ENCODE results near the gene DNAH12.

DNA sequence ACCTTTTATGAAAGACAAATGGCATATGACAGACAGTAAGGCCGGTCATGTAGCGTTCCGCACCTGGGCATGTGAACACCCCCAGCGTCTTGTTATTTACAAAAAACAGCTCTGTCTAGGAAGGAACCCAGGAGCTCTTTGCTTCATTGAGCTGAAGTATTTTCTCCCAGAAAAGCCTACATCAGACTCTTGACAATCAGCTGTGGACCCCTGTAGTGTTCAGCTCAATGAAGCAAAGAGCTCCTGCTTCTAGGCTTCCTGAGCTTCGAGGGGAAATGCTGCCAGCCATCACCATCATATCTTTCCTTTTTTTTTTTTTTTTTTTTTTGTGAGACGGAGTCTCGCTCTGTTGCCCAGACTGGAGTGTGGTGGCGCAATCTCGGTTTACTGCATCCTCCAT, 255.7 kb downstream of the DNAH12 start:
- TF ChIP-seq, protein P1, sequence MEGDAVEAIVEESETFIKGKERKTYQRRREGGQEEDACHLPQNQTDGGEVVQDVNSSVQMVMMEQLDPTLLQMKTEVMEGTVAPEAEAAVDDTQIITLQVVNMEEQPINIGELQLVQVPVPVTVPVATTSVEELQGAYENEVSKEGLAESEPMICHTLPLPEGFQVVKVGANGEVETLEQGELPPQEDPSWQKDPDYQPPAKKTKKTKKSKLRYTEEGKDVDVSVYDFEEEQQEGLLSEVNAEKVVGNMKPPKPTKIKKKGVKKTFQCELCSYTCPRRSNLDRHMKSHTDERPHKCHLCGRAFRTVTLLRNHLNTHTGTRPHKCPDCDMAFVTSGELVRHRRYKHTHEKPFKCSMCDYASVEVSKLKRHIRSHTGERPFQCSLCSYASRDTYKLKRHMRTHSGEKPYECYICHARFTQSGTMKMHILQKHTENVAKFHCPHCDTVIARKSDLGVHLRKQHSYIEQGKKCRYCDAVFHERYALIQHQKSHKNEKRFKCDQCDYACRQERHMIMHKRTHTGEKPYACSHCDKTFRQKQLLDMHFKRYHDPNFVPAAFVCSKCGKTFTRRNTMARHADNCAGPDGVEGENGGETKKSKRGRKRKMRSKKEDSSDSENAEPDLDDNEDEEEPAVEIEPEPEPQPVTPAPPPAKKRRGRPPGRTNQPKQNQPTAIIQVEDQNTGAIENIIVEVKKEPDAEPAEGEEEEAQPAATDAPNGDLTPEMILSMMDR (IDR thresholded peaks at IDR 0.05; ENCODE audit: low read length): no peak
- TF ChIP-seq EZH2 (optimal IDR thresholded peaks at IDR 0.05; ENCODE audit: low read depth, low read length) (no peak), EZH2phosphoT487 (IDR thresholded peaks at IDR 0.05; ENCODE audit: low read length) (no peak)

All from MM.1S (cell line).